A549 treated with CORT108297 at 1 μM for 4 hours (cell line): Measurements from ENCODE around the gene PGGT1B. TPM values are rescaled to one million over a fixed set of nuclear protein-coding genes. Genes with fewer than 3 reads are reported as not detected.

Experiments used
- total RNA-seq: library from RNA; stranded (reverse); fragments of 200-300 nt; extraction: Qiagen RNA extraction; gene quantifications from 5 replicates; pipeline ENCODE4 v1.2.3, GENCODE V29; 2022

Gene PGGT1B
- total RNA-seq, result 18.1 to 24.7 TPM (median 20.6 TPM) in 5 replicates

GRCh38 chr5:115262321-115263077 is at the start of gene PGGT1B:
Gene PGGT1B, minus strand, starts transcription at chr5:115262877. Its CDS starts 26 bp downstream, at chr5:115262851.

GRCh38 chr5:115296124-115297022 is 33.7 kb upstream of the PGGT1B start, which contains the start of gene CCDC112:
Gene CCDC112, minus strand, starts transcription at chr5:115296654. Its CDS starts 111 bp downstream, at chr5:115296543.

GRCh38 chr5:115169487-115170133 is 93.1 kb downstream of the PGGT1B start, which contains the start of gene TRIM36:
Gene TRIM36, minus strand, starts transcription at chr5:115169908. Its CDS starts 274 bp downstream, at chr5:115169634.

Other genes starting within 250 kb of the PGGT1B start
- gene TRIM36, start 93.0 kb downstream of the PGGT1B start, total RNA-seq, result 1.5 to 2.2 TPM (median 2.0 TPM) in 5 replicates
- gene CCDC112, start 33.8 kb upstream of the PGGT1B start, total RNA-seq, result 7.3 to 9.3 TPM (median 7.8 TPM) in 5 replicates